ENCODE measurements around the gene NFIX. TPM values are rescaled to one million over a fixed set of nuclear protein-coding genes. Genes with fewer than 3 reads are reported as not detected.

Gene NFIX
- total and polyA plus RNA-seq, 2 donors from 2014 or later, result 4.3 to 65.0 TPM

- intact Hi-C loops (cut with DNase I), result no loop called here
- FAIRE-seq, result no peak
- no peaks in the 10 kb centered on the region for H3K9me3 ChIP-seq (ENCODE audit: control insufficient read depth in 2 of 3, insufficient read depth in 1 of 3, low read length in 3 of 3)
- H3K27me3 ChIP-seq (ENCODE audit: control insufficient read depth, insufficient read depth, low read length), result no peaks in the 10 kb centered on the region
- no peak for TF ChIP-seq CTCF (IDR thresholded peaks at IDR 0.05; ENCODE audit: borderline replicate concordance, extremely low read depth, insufficient read depth)
- H3K4me1 ChIP-seq (ENCODE audit: control insufficient read depth in 2 of 3, insufficient read depth in 2 of 3, low read depth in 1 of 3, low read length in 3 of 3), result peaks cover 0 to under 1% (median 0%) of the 10 kb centered on the region in 3 donors
- DNase-seq, result no peak
- H3K36me3 ChIP-seq (ENCODE audit: control insufficient read depth in 2 of 3, insufficient read depth in 3 of 3, low read length in 3 of 3), result peaks cover 0 to 3% (median 0%) of the 10 kb centered on the region in 3 donors
- H3K9ac ChIP-seq (ENCODE audit: low read length in 3 of 3), result no peak overlapping the region
- H3K4me3 ChIP-seq (ENCODE audit: low read length in 3 of 3), result no peak overlapping the region
- H3K27ac ChIP-seq (ENCODE audit: low read depth in 2 of 2, low read length in 2 of 2), result no peak overlapping the region
Observed at GRCh38 chr19:13127051-13127450, 131.8 kb downstream of the NFIX start.

DNA sequence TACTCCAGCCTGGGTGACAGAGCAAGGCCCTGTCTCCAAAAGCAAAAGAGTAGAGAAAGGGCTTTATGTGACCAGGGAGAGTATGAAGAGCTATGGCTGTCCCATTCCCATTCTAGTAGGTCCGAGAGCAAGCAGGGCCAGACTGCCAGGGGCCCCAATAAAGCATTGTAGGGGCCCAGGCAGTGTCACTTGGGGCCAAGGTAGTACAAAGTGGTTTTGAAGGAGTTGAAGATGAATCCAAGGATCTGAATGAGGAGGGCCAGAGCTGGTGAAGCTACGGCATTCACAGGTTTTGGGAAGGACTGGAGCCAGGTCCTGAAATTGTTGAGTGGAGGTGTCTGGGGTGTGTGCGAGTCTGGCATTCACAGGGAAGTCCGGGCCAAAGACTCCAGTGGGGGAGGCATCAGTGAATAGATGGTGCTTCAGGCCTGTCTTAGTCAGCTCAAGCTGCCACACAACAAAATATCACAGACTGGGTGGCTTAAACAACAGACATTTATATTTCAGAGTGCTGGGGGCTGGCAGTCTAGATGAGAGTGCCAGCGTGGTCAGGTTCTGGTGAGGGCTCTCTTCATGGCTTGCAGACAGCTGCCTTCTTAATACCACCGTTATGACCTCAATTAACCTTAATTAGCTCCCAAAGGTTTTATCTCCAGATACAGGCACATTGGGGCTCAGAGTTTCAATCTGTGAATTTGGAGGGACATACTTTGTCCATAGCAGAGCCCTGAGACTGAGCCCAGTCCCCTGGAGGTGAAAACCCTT is 132.7 kb downstream of the NFIX start:
- TF ChIP-seq CTCF (IDR thresholded peaks at IDR 0.05; ENCODE audit: borderline replicate concordance, extremely low read depth, insufficient read depth), result no peak
- peaks cover 0 to 3% (median 0%) of the 10 kb centered on the region in 3 donors for H3K36me3 ChIP-seq (ENCODE audit: control insufficient read depth in 2 of 3, insufficient read depth in 3 of 3, low read length in 3 of 3)
- FAIRE-seq (no peak), DNase-seq (no peak)
- H3K4me3 ChIP-seq (ENCODE audit: low read length in 3 of 3), result no peak overlapping the region
- no peak overlapping the region for H3K9ac ChIP-seq (ENCODE audit: low read length in 3 of 3)
- H3K4me1 ChIP-seq (ENCODE audit: control insufficient read depth in 2 of 3, insufficient read depth in 2 of 3, low read depth in 1 of 3, low read length in 3 of 3), result no peaks in the 10 kb centered on the region
- H3K27me3 ChIP-seq (ENCODE audit: control insufficient read depth, insufficient read depth, low read length), result no peaks in the 10 kb centered on the region
- intact Hi-C loops (cut with DNase I), result no loop called here
- H3K27ac ChIP-seq (ENCODE audit: low read depth in 2 of 2, low read length in 2 of 2), result no peak overlapping the region
- H3K9me3 ChIP-seq (ENCODE audit: control insufficient read depth in 2 of 3, insufficient read depth in 1 of 3, low read length in 3 of 3), result no peaks in the 10 kb centered on the region

DNA sequence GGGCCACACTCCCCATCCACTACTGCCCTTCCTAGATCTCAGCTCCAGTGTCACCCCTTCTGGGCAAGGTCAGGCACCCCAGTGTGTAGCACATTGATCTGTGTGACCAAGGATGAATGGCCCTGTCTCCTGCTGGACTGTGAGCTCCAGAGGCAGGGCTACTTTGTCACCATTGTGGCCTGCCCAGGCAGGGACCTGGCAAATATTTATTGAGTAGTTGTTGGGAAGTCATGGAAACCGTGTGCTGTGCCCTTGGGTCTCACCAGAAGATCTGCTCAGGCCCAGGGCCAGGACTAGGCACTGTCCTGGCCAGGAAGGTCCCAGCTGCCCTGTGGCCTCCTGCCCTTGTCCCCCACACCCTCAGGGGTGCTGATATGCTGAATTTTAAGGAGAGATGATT is 133.3 kb downstream of the NFIX start:
- FAIRE-seq (no peak), DNase-seq (no peak)
- Histone ChIP-seq H3K4me3 (ENCODE audit: low read length in 3 of 3) (no peak overlapping the region), H3K9me3 (ENCODE audit: control insufficient read depth in 2 of 3, insufficient read depth in 1 of 3, low read length in 3 of 3) (no peaks in the 10 kb centered on the region), H3K36me3 (ENCODE audit: control insufficient read depth in 2 of 3, insufficient read depth in 3 of 3, low read length in 3 of 3) (peaks cover 0 to 3% (median 0%) of the 10 kb centered on the region in 3 donors), H3K4me1 (ENCODE audit: control insufficient read depth in 2 of 3, insufficient read depth in 2 of 3, low read depth in 1 of 3, low read length in 3 of 3) (no peaks in the 10 kb centered on the region), H3K27ac (ENCODE audit: low read depth in 2 of 2, low read length in 2 of 2) (no peak overlapping the region), H3K27me3 (ENCODE audit: control insufficient read depth, insufficient read depth, low read length) (no peaks in the 10 kb centered on the region), H3K9ac (ENCODE audit: low read length in 3 of 3) (no peak overlapping the region)
- TF ChIP-seq CTCF (IDR thresholded peaks at IDR 0.05; ENCODE audit: borderline replicate concordance, extremely low read depth, insufficient read depth), result no peak
- intact Hi-C loops (cut with DNase I), result no loop called here
